Endothelial cell of umbilical vein (primary cell): ENCODE results near the gene TIMM50.

Experiments
- EZH2 ChIP-seq: IDR thresholded peaks from 2 replicates; pipeline ENCODE4 v1.6.1; 2012; ENCODE audit warnings: borderline replicate concordance, low read depth, mild to moderate bottlenecking, moderate library complexity, low read length, inconsistent platforms; ENCODE audit not compliant: severe bottlenecking
- POLR2A ChIP-seq: IDR thresholded peaks from 2 replicates; pipeline ENCODE4 v1.6.1; 2012; ENCODE audit warnings: low read depth, mild to moderate bottlenecking, control low read depth, low read length
- TF ChIP-seq, protein P1 (sequence below), 2 donors: IDR thresholded peaks; 1 replicate in 1 of 2; 2 replicates in 1 of 2; pipeline ENCODE4 v1.5.1; 2011; ENCODE audit warnings: low read length in 2 of 2, mild to moderate bottlenecking in 2 of 2, moderate library complexity in 2 of 2, control low read depth in 1 of 2, inconsistent platforms in 1 of 2, low read depth in 1 of 2; ENCODE audit not compliant: insufficient read depth in 1 of 2; ENCODE audit errors: extremely low read depth in 1 of 2

DNA sequence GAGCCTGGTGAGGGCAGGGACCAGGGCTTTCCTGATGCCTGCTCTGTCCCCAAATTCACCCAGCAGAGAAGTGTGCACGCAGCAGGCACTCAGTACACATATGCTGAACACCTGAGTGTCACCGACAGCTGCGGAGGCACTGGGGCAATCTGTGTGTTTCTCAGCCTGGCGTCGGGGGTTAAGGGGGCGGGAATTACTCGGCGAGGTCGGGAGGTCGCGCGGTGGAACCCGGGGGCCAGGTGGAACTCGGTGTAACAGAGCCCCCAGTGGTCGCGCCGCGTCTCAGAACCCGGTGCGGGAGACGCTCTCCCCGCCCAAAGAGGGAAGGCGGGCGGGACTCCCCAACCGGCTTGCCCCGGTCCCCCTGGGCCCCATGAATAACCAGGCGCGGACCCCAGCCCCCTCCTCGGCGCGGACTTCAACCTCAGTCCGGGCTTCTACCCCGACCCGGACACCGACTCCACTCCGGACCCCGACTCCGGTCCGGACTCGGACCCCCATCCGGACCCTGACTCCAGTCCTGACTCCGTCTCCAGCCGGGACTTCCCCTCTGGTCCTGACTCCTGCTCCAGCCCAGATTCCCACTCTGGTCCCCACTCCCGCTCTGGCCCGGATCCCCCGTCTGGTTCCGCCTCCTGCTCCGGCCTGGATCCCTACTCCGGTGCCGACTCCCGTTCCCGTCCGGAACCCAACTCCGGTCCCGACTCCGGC is 34.4 kb downstream of the TIMM50 start, which contains the start of gene SELENOV:
- TF ChIP-seq, protein P1, sequence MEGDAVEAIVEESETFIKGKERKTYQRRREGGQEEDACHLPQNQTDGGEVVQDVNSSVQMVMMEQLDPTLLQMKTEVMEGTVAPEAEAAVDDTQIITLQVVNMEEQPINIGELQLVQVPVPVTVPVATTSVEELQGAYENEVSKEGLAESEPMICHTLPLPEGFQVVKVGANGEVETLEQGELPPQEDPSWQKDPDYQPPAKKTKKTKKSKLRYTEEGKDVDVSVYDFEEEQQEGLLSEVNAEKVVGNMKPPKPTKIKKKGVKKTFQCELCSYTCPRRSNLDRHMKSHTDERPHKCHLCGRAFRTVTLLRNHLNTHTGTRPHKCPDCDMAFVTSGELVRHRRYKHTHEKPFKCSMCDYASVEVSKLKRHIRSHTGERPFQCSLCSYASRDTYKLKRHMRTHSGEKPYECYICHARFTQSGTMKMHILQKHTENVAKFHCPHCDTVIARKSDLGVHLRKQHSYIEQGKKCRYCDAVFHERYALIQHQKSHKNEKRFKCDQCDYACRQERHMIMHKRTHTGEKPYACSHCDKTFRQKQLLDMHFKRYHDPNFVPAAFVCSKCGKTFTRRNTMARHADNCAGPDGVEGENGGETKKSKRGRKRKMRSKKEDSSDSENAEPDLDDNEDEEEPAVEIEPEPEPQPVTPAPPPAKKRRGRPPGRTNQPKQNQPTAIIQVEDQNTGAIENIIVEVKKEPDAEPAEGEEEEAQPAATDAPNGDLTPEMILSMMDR (IDR thresholded peaks at IDR 0.05; ENCODE audit: extremely low read depth in 1 of 2, insufficient read depth in 1 of 2, low read depth in 1 of 2, low read length in 2 of 2): peak in 1 of 2 donors; percentile 7
- peak; percentile 95 for TF ChIP-seq EZH2
- TF ChIP-seq POLR2A: no peak
